HG02759 (cell line): Measurements from ENCODE around the gene SMG9.

Source experiments
- ATAC-seq: cut with Tn5 transposase; IDR thresholded peaks from one replicate; pipeline ENCODE4 v1.9.1; 2021; ENCODE audit warnings: mild to moderate bottlenecking, moderate library complexity; ENCODE audit not compliant: unreplicated experiment

SMG9 gene

GRCh38 chr19:43754503-43755255, at the start of gene SMG9:
SMG9 (minus strand) TSS chr19:43754962; CDS start chr19:43750741, 4,221 bp downstream.
- ATAC-seq = peak; percentile 67

- no peak for ATAC-seq
Observed at GRCh38 chr19:43804432-43804831, 49.7 kb upstream of the SMG9 start.

- ATAC-seq = no peak
Observed at GRCh38 chr19:43802216-43802951, 47.6 kb upstream of the SMG9 start, which contains the start of gene LYPD5. LYPD5 (minus strand) TSS chr19:43802447; CDS start chr19:43802380, 67 bp downstream.

GRCh38 chr19:43799502-43800142, 44.9 kb upstream of the SMG9 start:
- ATAC-seq = no peak

GRCh38 chr19:43798546-43799409, 44.0 kb upstream of the SMG9 start:
- no peak for ATAC-seq

GRCh38 chr19:43798026-43798545, 43.3 kb upstream of the SMG9 start:
- ATAC-seq = no peak

GRCh38 chr19:43797556-43797955, 42.8 kb upstream of the SMG9 start:
- no peak for ATAC-seq

GRCh38 chr19:43797118-43797517, 42.4 kb upstream of the SMG9 start:
- ATAC-seq = no peak

GRCh38 chr19:43790587-43790986, 35.8 kb upstream of the SMG9 start:
- ATAC-seq = no peak

GRCh38 chr19:43789029-43789428, 34.3 kb upstream of the SMG9 start:
- ATAC-seq = no peak

GRCh38 chr19:43786665-43787064, 31.9 kb upstream of the SMG9 start:
- no peak for ATAC-seq

- peak; percentile 33 for ATAC-seq
Observed at GRCh38 chr19:43784981-43785808, 30.4 kb upstream of the SMG9 start.

GRCh38 chr19:43784241-43784980, 29.6 kb upstream of the SMG9 start:
- peak; percentile 23 for ATAC-seq

- ATAC-seq = no peak
Observed at GRCh38 chr19:43783636-43784035, 28.9 kb upstream of the SMG9 start.

- ATAC-seq = no peak
Observed at GRCh38 chr19:43782689-43783231, 28.0 kb upstream of the SMG9 start.

GRCh38 chr19:43782311-43782660, 27.5 kb upstream of the SMG9 start:
- no peak for ATAC-seq

- no peak for ATAC-seq
Observed at GRCh38 chr19:43781630-43782310, 27.0 kb upstream of the SMG9 start.
